GM12801 (cell line): ENCODE measurements around the gene HTR2C.

Experiments
- TF ChIP-seq, protein P1 (sequence below): IDR thresholded peaks from one replicate; pipeline ENCODE4 v1.5.1; 2011; ENCODE audit warnings: control low read depth; ENCODE audit not compliant: insufficient read length; ENCODE audit errors: extremely low read depth

HTR2C gene

DNA sequence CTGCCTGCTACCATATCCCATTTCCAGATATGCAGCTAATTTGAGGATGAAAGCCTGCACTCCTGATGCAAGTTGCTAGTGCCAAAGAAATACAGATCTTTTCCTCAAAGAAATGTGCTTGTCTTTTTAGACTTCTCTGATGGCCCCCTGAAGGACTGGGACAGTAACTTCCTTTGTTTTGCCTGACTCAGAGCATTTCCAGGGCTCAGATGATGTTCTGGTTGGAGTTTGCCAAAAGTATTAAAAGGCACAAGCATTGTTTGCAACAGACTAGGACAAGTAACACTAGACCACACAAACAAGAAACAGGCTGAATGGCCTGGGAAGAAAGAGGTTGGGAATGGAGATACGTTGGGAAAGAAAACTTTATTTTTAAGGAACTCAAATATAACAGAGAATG lies 258.3 kb downstream of the HTR2C start:
- TF ChIP-seq, protein P1, sequence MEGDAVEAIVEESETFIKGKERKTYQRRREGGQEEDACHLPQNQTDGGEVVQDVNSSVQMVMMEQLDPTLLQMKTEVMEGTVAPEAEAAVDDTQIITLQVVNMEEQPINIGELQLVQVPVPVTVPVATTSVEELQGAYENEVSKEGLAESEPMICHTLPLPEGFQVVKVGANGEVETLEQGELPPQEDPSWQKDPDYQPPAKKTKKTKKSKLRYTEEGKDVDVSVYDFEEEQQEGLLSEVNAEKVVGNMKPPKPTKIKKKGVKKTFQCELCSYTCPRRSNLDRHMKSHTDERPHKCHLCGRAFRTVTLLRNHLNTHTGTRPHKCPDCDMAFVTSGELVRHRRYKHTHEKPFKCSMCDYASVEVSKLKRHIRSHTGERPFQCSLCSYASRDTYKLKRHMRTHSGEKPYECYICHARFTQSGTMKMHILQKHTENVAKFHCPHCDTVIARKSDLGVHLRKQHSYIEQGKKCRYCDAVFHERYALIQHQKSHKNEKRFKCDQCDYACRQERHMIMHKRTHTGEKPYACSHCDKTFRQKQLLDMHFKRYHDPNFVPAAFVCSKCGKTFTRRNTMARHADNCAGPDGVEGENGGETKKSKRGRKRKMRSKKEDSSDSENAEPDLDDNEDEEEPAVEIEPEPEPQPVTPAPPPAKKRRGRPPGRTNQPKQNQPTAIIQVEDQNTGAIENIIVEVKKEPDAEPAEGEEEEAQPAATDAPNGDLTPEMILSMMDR = no peak

DNA sequence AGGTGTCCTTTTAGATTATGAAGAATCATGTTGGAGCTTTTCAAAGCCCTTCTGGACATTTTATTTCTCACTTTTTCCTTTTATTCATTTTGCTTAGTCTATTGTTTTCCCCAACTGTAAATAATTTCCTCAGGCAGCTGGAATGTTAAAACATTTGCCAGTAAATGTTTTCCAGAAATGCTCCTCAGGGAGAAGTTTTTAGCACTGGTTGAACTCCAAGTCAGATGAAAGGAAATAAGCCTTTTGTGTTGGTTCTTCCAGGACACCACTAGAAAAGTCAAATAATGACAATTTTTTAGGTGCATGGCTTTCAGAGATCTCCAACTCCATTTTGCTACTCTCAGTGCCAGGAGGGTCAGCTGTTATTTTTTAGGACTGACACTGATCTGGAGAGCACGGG lies 305.6 kb downstream of the HTR2C start:
- TF ChIP-seq, protein P1 = no peak

DNA sequence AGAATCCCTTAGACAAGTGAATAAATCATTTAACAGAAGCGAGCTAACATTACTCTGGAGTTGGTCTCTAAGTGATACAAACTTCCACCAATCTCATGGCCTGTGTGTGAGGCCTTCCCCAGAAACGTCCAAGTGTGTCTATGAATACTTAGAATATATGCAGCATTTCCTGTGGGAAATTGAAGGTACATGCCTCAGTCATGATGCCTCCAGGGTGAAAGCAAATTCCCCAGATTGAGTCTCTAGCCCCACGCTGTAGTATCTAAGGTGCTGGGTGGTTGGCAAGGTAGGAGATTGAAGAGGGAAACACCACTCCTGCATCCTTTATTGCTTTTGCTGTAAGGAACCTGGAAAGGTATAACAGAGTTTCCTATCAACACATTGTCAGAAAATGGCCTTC lies 319.7 kb downstream of the HTR2C start:
- TF ChIP-seq, protein P1 = no peak

DNA sequence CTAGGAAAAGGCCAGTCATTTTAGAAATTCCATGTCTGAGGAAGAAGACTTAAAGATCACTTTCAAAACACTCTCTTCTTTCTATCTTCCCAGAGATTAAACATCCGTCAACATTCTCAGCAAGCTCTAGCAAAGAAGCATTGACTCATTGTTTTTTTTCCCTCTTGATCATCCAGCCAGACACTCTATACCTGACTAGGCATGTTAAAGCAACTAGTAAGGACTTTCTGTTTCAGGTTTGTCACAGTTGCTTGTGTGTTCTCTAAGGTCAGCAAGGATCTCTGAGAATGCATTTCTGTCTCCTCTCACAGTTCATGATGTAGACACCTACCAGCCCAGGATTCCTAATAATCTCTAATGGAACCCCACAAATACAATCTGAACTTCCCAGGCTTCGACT lies 321.4 kb downstream of the HTR2C start:
- TF ChIP-seq, protein P1 = no peak

DNA sequence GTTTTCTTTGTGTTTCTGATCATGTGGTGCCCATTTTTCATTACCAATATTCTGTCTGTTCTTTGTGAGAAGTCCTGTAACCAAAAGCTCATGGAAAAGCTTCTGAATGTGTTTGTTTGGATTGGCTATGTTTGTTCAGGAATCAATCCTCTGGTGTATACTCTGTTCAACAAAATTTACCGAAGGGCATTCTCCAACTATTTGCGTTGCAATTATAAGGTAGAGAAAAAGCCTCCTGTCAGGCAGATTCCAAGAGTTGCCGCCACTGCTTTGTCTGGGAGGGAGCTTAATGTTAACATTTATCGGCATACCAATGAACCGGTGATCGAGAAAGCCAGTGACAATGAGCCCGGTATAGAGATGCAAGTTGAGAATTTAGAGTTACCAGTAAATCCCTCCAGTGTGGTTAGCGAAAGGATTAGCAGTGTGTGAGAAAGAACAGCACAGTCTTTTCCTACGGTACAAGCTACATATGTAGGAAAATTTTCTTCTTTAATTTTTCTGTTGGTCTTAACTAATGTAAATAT lies 323.2 kb downstream of the HTR2C start:
- TF ChIP-seq, protein P1 = no peak

DNA sequence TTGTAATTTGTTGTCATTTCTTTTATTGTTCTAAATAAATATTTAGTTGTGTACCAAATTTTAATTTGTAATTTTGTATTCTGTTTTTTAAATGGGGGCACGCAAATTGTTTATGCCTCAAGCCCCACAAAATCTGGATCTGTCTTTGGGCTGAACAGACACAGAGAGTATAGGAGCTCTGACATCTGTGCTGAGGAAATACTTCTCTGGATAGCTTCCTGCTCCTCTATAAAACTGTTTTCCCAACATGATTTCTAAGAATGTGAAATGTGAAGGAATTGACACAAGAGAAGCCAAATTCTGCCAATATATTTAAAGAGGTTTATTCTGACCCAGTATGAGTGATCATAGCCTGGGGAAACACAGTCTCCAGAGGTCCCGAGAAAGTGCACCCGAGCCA lies 340.5 kb downstream of the HTR2C start:
- TF ChIP-seq, protein P1 = no peak

DNA sequence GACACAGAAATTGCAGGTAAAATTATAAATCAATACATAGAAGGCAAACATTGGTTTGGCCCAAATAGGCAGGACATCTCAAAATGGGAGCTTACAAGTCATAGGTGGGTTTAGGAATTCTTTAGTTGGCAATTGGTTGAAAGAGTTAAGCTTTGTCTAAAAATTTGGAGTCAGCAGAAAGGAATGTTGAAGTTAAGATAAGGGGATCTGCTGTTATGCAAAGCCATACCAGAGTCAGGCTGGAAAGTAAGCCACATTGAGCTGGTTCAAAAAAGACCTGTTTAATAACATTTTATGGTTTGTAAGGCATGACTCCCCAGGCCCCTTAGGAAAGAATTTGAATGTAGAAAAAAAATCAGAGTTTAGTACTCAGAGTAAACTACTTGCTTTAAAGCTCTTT lies 341.0 kb downstream of the HTR2C start:
- TF ChIP-seq, protein P1 = no peak

DNA sequence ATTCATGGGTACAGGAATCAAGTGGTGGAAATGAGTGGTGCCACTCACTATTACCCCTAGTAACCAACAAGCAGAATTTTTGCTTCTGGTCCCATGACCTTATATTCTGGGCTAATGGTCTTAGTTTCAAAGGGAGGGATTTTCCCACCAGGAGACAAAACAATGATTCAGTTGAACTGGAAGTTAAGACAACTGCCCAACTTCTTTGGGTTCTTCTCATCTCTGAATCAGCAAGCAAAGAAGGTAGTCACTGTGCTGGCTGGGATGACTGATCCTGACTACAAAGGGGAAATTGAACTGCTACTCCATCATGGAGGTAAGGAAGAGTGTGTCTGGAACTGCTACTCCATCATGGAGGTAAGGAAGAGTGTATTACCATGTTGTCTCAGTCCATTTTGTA lies 346.3 kb downstream of the HTR2C start:
- TF ChIP-seq, protein P1 = no peak
